AG09309 (cell line): ENCODE measurements around the gene ATAD3C.
"Not testable (repeated sequence)": the region's sequence is repeated elsewhere in the genome, so short reads cannot be mapped to it uniquely, and the experiment has no call there.

Experiments
- DNase-seq: peaks from one replicate; pipeline ENCODE4 v3.0.0-alpha.2; 2010; ENCODE audit warnings: low read depth
- H3K4me3 ChIP-seq: 2 replicates; pipeline ENCODE4 v1.5.1; 2011; ENCODE audit warnings: mild to moderate bottlenecking, low read depth, low read length, moderate library complexity; ENCODE audit not compliant: control insufficient read depth
- CTCF ChIP-seq: IDR thresholded peaks from 2 replicates; pipeline ENCODE4 v1.5.1; 2011; ENCODE audit warnings: mild to moderate bottlenecking, low read depth, low read length, inconsistent platforms; ENCODE audit not compliant: insufficient read depth, control insufficient read depth; ENCODE audit errors: missing control alignments

ATAD3C gene

GRCh38 chr1:1449099-1449739 lies at the start of gene ATAD3C:
Gene ATAD3C (plus strand): TSS chr1:1449689. CDS start chr1:1450684, 995 bp downstream.
- no peak for DNase-seq
- TF ChIP-seq CTCF: no peak
- no peak within 1 kb of the TSS for H3K4me3 ChIP-seq

- DNase-seq: no peak
- TF ChIP-seq CTCF: no peak
- peak overlapping the region; percentile 91 for H3K4me3 ChIP-seq
These were observed 49.5 kb upstream of the ATAD3C start for GRCh38 chr1:1399872-1400575.

- DNase-seq: no peak
- peak overlapping the region; percentile 91 for H3K4me3 ChIP-seq
- no peak for TF ChIP-seq CTCF
These were observed 48.7 kb upstream of the ATAD3C start for GRCh38 chr1:1400576-1401456.

- H3K4me3 ChIP-seq: no peak overlapping the region
These were observed 48.0 kb upstream of the ATAD3C start for GRCh38 chr1:1401457-1402010.

GRCh38 chr1:1402072-1402900 lies 47.2 kb upstream of the ATAD3C start:
- peak; percentile 80 for TF ChIP-seq CTCF
- peak; percentile 18 for DNase-seq
- no peak overlapping the region for H3K4me3 ChIP-seq

More at GRCh38 chr1:1401457-1402010, 48.0 kb upstream of the ATAD3C start:
- no peak for DNase-seq
- no peak for TF ChIP-seq CTCF

- not testable (repeated sequence) for DNase-seq, H3K4me3 ChIP-seq
These were observed 46.5 kb upstream of the ATAD3C start for GRCh38 chr1:1402901-1403392.
